H9 (cell line): Measurements from ENCODE around the gene RPLP2. TPM values are rescaled to one million over a fixed set of nuclear protein-coding genes. Genes with fewer than 3 reads are reported as not detected.
A peak's percentile ranks its signal among the peaks of the same experiment; 100 is the strongest.

Source experiments
- DNase-seq: peaks from one replicate; pipeline ENCODE4 v3.0.0-alpha.2; 2017
- H2AFZ ChIP-seq: one replicate; pipeline ENCODE4 v1.6.1; 2013; ENCODE audit warnings: mild to moderate bottlenecking, low read length, control low read depth, moderate library complexity
- H2AK5ac ChIP-seq: 2 replicates; pipeline ENCODE4 v1.6.1; 2013; ENCODE audit warnings: low read length, control low read depth, mixed read lengths; ENCODE audit not compliant: insufficient read length
- H2BK120ac ChIP-seq: one replicate; pipeline ENCODE4 v1.6.1; 2013; ENCODE audit warnings: low read depth, mild to moderate bottlenecking, low read length, control low read depth, inconsistent platforms; ENCODE audit not compliant: poor library complexity, severe bottlenecking
- H2BK12ac ChIP-seq: 2 replicates; pipeline ENCODE4 v1.6.1; 2013; ENCODE audit warnings: low read length, control low read depth, mixed read lengths, low read depth; ENCODE audit not compliant: insufficient read length
- H2BK15ac ChIP-seq: 2 replicates; pipeline ENCODE4 v1.6.1; 2013; ENCODE audit warnings: low read depth, low read length, control low read depth
- H2BK20ac ChIP-seq: one replicate; pipeline ENCODE4 v1.6.1; 2013; ENCODE audit warnings: low read depth, mild to moderate bottlenecking, low read length, control low read depth, inconsistent platforms; ENCODE audit not compliant: poor library complexity, severe bottlenecking
- H2BK5ac ChIP-seq: 2 replicates; pipeline ENCODE4 v1.6.1; 2013; ENCODE audit warnings: low read length, control low read depth, mixed read lengths; ENCODE audit not compliant: insufficient read length
- H3K14ac ChIP-seq: 2 replicates; pipeline ENCODE4 v1.6.1; 2013; ENCODE audit warnings: low read length, control low read depth; ENCODE audit not compliant: insufficient read depth
- H3K18ac ChIP-seq: 2 replicates; pipeline ENCODE4 v1.6.1; 2013; ENCODE audit warnings: low read depth, mild to moderate bottlenecking, mixed read lengths, low read length, control low read depth; ENCODE audit not compliant: insufficient read length
- H3K23ac ChIP-seq: 2 replicates; pipeline ENCODE4 v1.6.1; 2013; ENCODE audit warnings: low read length, control low read depth, mixed read lengths, low read depth; ENCODE audit not compliant: insufficient read length
- H3K23me2 ChIP-seq: 2 replicates; pipeline ENCODE4 v1.6.1; 2013; ENCODE audit warnings: low read depth, mild to moderate bottlenecking, mixed read lengths, low read length, control low read depth; ENCODE audit not compliant: insufficient read length, poor library complexity, severe bottlenecking
- H3K27ac ChIP-seq: 2 replicates; pipeline ENCODE4 v1.5.1; 2013; ENCODE audit warnings: low read length, control low read depth, mixed read lengths, low read depth; ENCODE audit not compliant: insufficient read length
- H3K27me3 ChIP-seq: 2 replicates; pipeline ENCODE4 v1.6.1; 2013; ENCODE audit warnings: low read length, control low read depth, inconsistent platforms; ENCODE audit not compliant: insufficient read depth
- H3K4ac ChIP-seq: 2 replicates; pipeline ENCODE4 v1.6.1; 2013; ENCODE audit warnings: low read depth, mild to moderate bottlenecking, control low read depth, inconsistent platforms, low read length, moderate library complexity
- H3K4me1 ChIP-seq: 2 replicates; pipeline ENCODE4 v1.6.1; 2013; ENCODE audit warnings: low read length, control low read depth, inconsistent platforms; ENCODE audit not compliant: insufficient read depth
- H3K4me2 ChIP-seq: 2 replicates; pipeline ENCODE4 v1.6.1; 2013; ENCODE audit warnings: low read length, control low read depth, mixed read lengths; ENCODE audit not compliant: insufficient read length, insufficient read depth
- H3K56ac ChIP-seq: 2 replicates; pipeline ENCODE4 v1.6.1; 2013; ENCODE audit warnings: low read depth, mild to moderate bottlenecking, mixed read lengths, low read length, control low read depth; ENCODE audit not compliant: insufficient read length
- H3K79me1 ChIP-seq: 2 replicates; pipeline ENCODE4 v1.6.1; 2013; ENCODE audit warnings: low read depth, mild to moderate bottlenecking, moderate library complexity, low read length, control low read depth, inconsistent platforms; ENCODE audit not compliant: insufficient read depth, poor library complexity, severe bottlenecking
- H3K79me2 ChIP-seq: 2 replicates; pipeline ENCODE4 v1.6.1; 2013; ENCODE audit warnings: low read length, control low read depth, inconsistent platforms; ENCODE audit not compliant: insufficient read depth
- H3K9ac ChIP-seq: 2 replicates; pipeline ENCODE4 v1.6.1; 2013; ENCODE audit warnings: low read length, control low read depth, mixed read lengths; ENCODE audit not compliant: insufficient read length; ENCODE audit errors: extremely low read depth
- H3K9me3 ChIP-seq: one replicate; pipeline ENCODE4 v1.6.1; 2013; ENCODE audit warnings: low read depth, low read length, inconsistent platforms; ENCODE audit not compliant: control insufficient read depth
- H3T11ph ChIP-seq: one replicate; pipeline ENCODE4 v1.6.1; 2013; ENCODE audit warnings: mild to moderate bottlenecking, low read length, control low read depth, inconsistent platforms
- H4K20me1 ChIP-seq: one replicate; pipeline ENCODE4 v1.6.1; 2013; ENCODE audit not compliant: control insufficient read depth, insufficient read length, insufficient read depth
- H4K5ac ChIP-seq: 2 replicates; pipeline ENCODE4 v1.6.1; 2013; ENCODE audit warnings: low read depth, mild to moderate bottlenecking, mixed read lengths, low read length, control low read depth; ENCODE audit not compliant: insufficient read length
- H4K8ac ChIP-seq: replicated peaks from 2 replicates; pipeline ENCODE4 v1.6.1; 2013; ENCODE audit warnings: low read length, control low read depth, mixed read lengths, low read depth; ENCODE audit not compliant: insufficient read length
- H4K91ac ChIP-seq: 2 replicates; pipeline ENCODE4 v1.6.1; 2013; ENCODE audit warnings: low read depth, mild to moderate bottlenecking, moderate library complexity, mixed read lengths, low read length, control low read depth; ENCODE audit not compliant: insufficient read length
- H3K27ac Mint-ChIP-seq, 3 experiments: 2 replicates in 2 of 3; 3 replicates in 1 of 3; pipeline ENCODE4 v1.8.0; 2020 to 2021; ENCODE audit warnings: mixed read lengths in 3 of 3, mild to moderate bottlenecking in 1 of 3, moderate library complexity in 1 of 3
- H3K27me3 Mint-ChIP-seq: 2 replicates; pipeline ENCODE4 v1.8.0; 2021; ENCODE audit warnings: low read depth, mild to moderate bottlenecking, moderate library complexity, mixed read lengths
- H3K36me3 Mint-ChIP-seq, 3 experiments: 2 replicates in 2 of 3; 3 replicates in 1 of 3; pipeline ENCODE4 v1.8.0; 2020 to 2021; ENCODE audit warnings: low read depth in 3 of 3, mixed read lengths in 3 of 3; ENCODE audit not compliant: insufficient read depth in 1 of 3
- H3K4me1 Mint-ChIP-seq, 2 experiments: 2 replicates each; pipeline ENCODE4 v1.8.0; 2020; ENCODE audit warnings: mixed read lengths in 2 of 2
- H3K4me3 Mint-ChIP-seq, 2 experiments: 2 replicates in 1 of 2; 3 replicates in 1 of 2; pipeline ENCODE4 v1.8.0; 2020 to 2021; ENCODE audit warnings: mild to moderate bottlenecking in 2 of 2, mixed read lengths in 2 of 2, moderate library complexity in 1 of 2
- H3K9me3 Mint-ChIP-seq, 2 experiments: 2 replicates in 1 of 2; 3 replicates in 1 of 2; pipeline ENCODE4 v1.8.0; 2020; ENCODE audit warnings: mild to moderate bottlenecking in 2 of 2, mixed read lengths in 2 of 2, moderate library complexity in 1 of 2
- WGBS: extraction: QIAGEN DNeasy Blood & Tissue Kit; methylation state at CpG from one replicate; pipeline ENCODE4 v1.1.7; 2013; ENCODE audit warnings: missing lambda C conversion rate, low lambda C conversion rate, mixed read lengths; ENCODE audit not compliant: insufficient read length; ENCODE audit errors: extremely low coverage; 5-methylcytosine and 5-hydroxymethylcytosine counted together
- total RNA-seq: library from RNA; stranded (reverse); gene quantifications from 2 replicates; pipeline ENCODE4 v1.2.1, GENCODE V29; 2021
- TF ChIP-seq, protein P1 (sequence below): fragments of 200-600 bp; sonication (generic); conservative IDR thresholded peaks from 3 replicates; pipeline ENCODE4 v1.8.0; 2021; ENCODE audit warnings: antibody characterized with exemption, mild to moderate bottlenecking

The RPLP2 gene
- total RNA-seq, 1 experiment from 2014 or later, result 2,138 TPM

DNA sequence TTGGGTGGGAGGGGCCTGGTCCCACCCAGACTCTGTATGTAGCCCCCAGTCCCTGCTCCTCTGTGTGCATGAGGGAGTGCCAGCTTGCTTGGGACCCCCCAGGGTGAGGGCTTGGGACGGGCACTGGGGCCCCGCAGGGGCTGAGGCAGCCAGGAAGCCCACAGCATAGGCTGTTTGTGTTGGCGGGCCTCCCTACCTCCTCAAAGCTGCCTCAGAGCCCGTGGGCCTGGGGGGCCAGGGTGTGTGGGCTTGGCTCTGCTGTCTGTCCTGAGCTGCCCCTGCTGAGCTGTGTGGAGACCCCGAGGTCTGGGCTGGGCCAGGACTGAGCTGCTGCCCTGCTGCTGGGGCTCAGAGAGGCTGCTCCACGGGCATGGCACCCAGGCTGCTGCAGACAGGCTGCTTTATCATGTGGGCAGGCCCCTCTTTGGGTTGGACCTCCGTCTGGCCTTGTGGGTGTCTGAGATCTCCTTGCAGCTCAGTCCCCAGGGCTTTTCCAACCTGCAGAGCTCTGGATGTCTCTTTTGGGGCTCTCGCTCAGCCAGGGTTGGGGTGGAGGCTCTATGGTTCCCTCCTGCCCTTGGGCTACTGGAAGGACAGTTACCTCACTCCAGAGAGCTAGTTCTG lies 36.2 kb downstream of the RPLP2 start:
- Histone ChIP-seq H4K8ac (no peak overlapping the region), H2BK20ac (no peak overlapping the region), H2BK5ac (no peak overlapping the region), H3K9me3 (no peaks in the 10 kb centered on the region), H4K5ac (no peak overlapping the region), H3K23me2 (peaks cover 24% of the 10 kb centered on the region), H2BK15ac (no peak overlapping the region), H3K56ac (no peak overlapping the region), H3K27ac (no peak overlapping the region), H3K79me1 (peaks cover 2% of the 10 kb centered on the region), H3K14ac (peak overlapping the region; percentile 37; the same call in 1 of the 2 replicates), H2BK120ac (no peak overlapping the region), H4K91ac (no peak overlapping the region), H3K4me2 (no peak overlapping the region), H2BK12ac (no peak overlapping the region), H2AK5ac (no peak overlapping the region), H4K20me1 (peaks cover 6% of the 10 kb centered on the region), H3T11ph (no peak overlapping the region), H3K23ac (no peak overlapping the region), H3K27me3 (no peaks in the 10 kb centered on the region; the same call in 1 of the 2 replicates), H2AFZ (no peak overlapping the region), H3K4me1 (peaks cover 2% of the 10 kb centered on the region; the same call in 1 of the 2 replicates), H3K79me2 (no peaks in the 10 kb centered on the region; the same call in 1 of the 2 replicates), H3K9ac (no peak overlapping the region), H3K4ac (no peak overlapping the region), H3K18ac (no peak overlapping the region)
- Mint-ChIP-seq H3K4me3 (no peak overlapping the region), H3K4me1 (peaks cover 13 to 33% of the 10 kb centered on the region in 2 experiments), H3K36me3 (peaks cover 0 to 5% (median 3%) of the 10 kb centered on the region in 3 experiments; a peak in 4 of 7 replicates), H3K9me3 (no peaks in the 10 kb centered on the region), H3K27me3 (peaks cover 7% of the 10 kb centered on the region), H3K27ac (peak overlapping the region in 1 of 3 experiments; percentile 59; a peak in 1 of 7 replicates)
- no CpG with 5 or more reads among the region's 8 CpGs for WGBS
- DNase-seq, result no peak
- TF ChIP-seq, protein P1, sequence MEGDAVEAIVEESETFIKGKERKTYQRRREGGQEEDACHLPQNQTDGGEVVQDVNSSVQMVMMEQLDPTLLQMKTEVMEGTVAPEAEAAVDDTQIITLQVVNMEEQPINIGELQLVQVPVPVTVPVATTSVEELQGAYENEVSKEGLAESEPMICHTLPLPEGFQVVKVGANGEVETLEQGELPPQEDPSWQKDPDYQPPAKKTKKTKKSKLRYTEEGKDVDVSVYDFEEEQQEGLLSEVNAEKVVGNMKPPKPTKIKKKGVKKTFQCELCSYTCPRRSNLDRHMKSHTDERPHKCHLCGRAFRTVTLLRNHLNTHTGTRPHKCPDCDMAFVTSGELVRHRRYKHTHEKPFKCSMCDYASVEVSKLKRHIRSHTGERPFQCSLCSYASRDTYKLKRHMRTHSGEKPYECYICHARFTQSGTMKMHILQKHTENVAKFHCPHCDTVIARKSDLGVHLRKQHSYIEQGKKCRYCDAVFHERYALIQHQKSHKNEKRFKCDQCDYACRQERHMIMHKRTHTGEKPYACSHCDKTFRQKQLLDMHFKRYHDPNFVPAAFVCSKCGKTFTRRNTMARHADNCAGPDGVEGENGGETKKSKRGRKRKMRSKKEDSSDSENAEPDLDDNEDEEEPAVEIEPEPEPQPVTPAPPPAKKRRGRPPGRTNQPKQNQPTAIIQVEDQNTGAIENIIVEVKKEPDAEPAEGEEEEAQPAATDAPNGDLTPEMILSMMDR, result no peak
